ENCODE data around the gene C19orf44.
"Not testable (repeated sequence)": the region's sequence is repeated elsewhere in the genome, so short reads cannot be mapped to it uniquely, and the experiment has no call there.

The C19orf44 gene

GRCh38 chr19:16537111-16537510 lies 40.9 kb downstream of the C19orf44 start:
- DNase-seq (ENCODE audit: low spot score): no peak

- DNase-seq (ENCODE audit: low spot score): no peak
Observed at GRCh38 chr19:16540948-16541347, 44.8 kb downstream of the C19orf44 start.

- DNase-seq (ENCODE audit: low spot score): no peak
Observed at GRCh38 chr19:16541526-16542044, 45.4 kb downstream of the C19orf44 start.

- peak; percentile 94 for DNase-seq (ENCODE audit: low spot score)
Observed at GRCh38 chr19:16542045-16542909, 46.1 kb downstream of the C19orf44 start, which contains the start of gene CHERP. TSS of gene CHERP (minus strand) at chr19:16542437. CDS start at chr19:16542378, 59 bp downstream.

- DNase-seq (ENCODE audit: low spot score): no peak
Observed at GRCh38 chr19:16542910-16543472, 46.8 kb downstream of the C19orf44 start.

GRCh38 chr19:16543734-16544133 lies 47.5 kb downstream of the C19orf44 start:
- DNase-seq (ENCODE audit: low spot score): not testable (repeated sequence)

GRCh38 chr19:16544473-16545231 lies 48.5 kb downstream of the C19orf44 start:
- DNase-seq (ENCODE audit: low spot score): no peak

- DNase-seq (ENCODE audit: low spot score): no peak
Observed at GRCh38 chr19:16548956-16549355, 52.8 kb downstream of the C19orf44 start.

GRCh38 chr19:16551902-16552301 lies 55.7 kb downstream of the C19orf44 start:
- not testable (repeated sequence) for DNase-seq (ENCODE audit: low spot score)

GRCh38 chr19:16554776-16555175 lies 58.6 kb downstream of the C19orf44 start:
- no peak for DNase-seq (ENCODE audit: low spot score)

- no peak for DNase-seq (ENCODE audit: low spot score)
Observed at GRCh38 chr19:16559780-16560276, 63.6 kb downstream of the C19orf44 start.

GRCh38 chr19:16561382-16561781 lies 65.2 kb downstream of the C19orf44 start:
- no peak for DNase-seq (ENCODE audit: low spot score)

- DNase-seq (ENCODE audit: low spot score): no peak
Observed at GRCh38 chr19:16562608-16563025, 66.4 kb downstream of the C19orf44 start.

- DNase-seq (ENCODE audit: low spot score): no peak
Observed at GRCh38 chr19:16564842-16565241, 68.6 kb downstream of the C19orf44 start.

GRCh38 chr19:16566161-16566560 lies 70.0 kb downstream of the C19orf44 start:
- DNase-seq (ENCODE audit: low spot score): no peak

- no peak for DNase-seq (ENCODE audit: low spot score)
Observed at GRCh38 chr19:16566702-16567101, 70.5 kb downstream of the C19orf44 start.

GRCh38 chr19:16569609-16570320 lies 73.6 kb downstream of the C19orf44 start:
- no peak for DNase-seq (ENCODE audit: low spot score)
